GM19099 (cell line): ENCODE measurements around the gene COG1.
A peak's percentile ranks its signal among the peaks of the same experiment; 100 is the strongest.

Experiments used
- POLR2A ChIP-seq: IDR thresholded peaks from 3 replicates; pipeline ENCODE4 v1.6.1; 2011; ENCODE audit warnings: low read depth; ENCODE audit not compliant: insufficient read length; ENCODE audit errors: extremely low read depth

Gene COG1

DNA sequence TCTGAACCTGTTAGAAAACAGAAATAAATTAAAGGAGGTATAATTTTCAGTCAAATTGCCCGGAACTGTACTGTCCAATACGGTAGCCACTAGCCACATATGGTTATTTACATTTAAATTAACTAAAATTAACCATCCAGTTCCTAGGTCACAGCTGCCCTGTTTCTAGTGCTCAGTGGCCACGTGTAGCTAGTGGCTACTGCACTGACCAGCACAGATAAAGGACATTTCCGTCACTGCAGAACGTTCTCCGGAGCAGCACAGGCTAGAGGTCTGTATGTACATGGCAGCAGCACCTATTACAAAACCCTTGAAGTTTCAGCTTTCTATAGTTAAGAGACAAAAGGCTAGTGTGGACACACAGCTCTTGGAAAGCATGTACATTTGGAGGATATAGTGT lies 35.1 kb downstream of the COG1 start:
- TF ChIP-seq POLR2A = no peak

DNA sequence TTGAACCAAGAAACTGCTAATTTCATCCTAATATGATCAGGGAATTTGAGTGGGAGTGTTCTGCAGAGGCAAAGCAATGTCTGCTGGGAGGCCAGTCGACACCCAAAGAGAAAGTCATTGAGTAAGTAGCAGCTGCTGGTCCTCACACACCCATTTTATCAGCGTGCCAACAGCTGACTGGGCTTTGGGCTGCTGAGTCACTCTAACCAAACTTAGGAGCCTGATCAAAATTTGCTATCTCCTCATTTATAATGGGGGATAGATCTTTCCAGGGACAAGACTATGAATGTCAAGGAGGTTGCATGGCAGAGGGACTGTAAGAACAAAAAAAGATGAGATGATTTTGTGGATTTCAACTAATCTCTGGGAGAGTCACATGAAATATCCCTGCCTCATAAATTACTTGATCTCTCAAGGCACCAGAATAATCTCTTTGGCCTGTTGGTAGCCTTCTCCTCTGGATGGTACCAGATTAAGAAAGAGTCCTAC lies 35.9 kb downstream of the COG1 start:
- no peak for TF ChIP-seq POLR2A

DNA sequence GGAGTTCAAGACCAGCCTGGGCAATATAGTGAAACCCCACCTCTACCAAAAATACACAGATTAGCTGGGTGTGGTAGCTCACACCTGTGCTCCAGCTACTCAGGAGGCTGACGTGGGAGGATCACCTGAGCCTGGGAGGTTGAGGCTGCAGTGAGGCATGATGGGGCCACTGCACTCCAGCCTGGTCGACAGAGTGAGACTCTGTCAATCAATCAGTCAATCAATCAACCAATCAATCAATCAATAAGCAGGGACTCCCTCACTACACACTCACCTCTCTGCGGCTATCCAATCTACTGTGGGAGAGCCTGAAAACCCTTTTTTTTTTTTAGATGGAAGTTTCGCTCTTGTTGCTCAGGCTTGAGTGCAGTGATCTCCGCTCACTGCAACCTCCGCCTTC lies 37.2 kb downstream of the COG1 start:
- no peak for TF ChIP-seq POLR2A

DNA sequence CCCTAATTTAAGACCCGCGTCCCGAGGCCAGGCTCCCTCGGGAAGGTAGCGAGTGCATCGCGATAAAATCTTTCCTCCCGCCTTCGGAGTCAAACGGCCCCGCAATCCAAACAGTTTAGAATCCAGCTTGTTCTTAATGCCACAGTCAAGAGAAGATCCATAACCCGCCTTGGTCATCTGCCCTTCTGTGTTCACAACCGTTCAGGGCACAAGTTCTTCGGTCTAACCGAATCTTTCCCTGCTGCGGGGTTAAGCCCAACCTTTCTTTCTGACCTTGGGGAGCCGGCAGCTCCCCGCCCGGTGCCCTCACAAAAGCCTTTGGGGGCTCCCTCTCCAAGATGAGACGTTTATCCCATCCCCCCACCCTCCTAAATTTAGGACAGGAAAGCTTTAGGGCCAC lies 38.5 kb downstream of the COG1 start:
- no peak for TF ChIP-seq POLR2A

DNA sequence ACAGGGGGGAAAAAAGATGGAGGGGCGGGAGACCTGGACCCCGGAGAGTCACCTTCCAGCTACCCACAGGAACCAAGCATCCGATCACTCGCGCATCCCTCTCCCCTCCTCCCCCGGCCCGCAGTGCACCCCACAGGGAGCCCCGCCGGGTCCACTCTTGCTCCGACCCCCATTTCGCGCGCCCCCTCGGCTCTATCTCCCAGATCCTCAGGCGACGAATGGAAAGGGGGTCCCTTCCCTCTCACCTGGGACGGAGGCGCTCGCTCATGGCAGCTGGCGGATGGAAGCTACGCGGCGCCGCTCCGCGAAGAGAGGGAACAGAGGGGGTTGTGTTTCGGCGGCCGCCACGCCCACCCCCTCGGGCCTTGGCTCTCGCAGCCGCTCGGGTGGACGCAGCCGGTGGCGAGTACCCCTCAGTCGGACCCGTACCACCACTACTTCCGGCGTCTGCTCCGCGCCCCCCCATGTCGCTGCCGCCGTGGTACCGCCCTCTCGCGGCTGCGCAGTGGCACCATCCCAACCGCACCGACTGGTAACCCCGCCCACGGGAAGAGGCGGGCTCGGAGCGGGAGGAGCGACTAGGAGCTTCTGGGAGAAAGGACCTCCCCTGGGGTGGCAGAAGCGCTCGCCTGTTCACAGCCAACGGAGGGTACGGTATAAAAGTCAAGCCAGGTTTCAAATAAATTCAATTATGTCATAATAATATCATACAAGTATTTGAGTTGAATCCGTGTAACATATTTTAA lies 39.2 kb downstream of the COG1 start:
- peak; percentile 82 for TF ChIP-seq POLR2A

DNA sequence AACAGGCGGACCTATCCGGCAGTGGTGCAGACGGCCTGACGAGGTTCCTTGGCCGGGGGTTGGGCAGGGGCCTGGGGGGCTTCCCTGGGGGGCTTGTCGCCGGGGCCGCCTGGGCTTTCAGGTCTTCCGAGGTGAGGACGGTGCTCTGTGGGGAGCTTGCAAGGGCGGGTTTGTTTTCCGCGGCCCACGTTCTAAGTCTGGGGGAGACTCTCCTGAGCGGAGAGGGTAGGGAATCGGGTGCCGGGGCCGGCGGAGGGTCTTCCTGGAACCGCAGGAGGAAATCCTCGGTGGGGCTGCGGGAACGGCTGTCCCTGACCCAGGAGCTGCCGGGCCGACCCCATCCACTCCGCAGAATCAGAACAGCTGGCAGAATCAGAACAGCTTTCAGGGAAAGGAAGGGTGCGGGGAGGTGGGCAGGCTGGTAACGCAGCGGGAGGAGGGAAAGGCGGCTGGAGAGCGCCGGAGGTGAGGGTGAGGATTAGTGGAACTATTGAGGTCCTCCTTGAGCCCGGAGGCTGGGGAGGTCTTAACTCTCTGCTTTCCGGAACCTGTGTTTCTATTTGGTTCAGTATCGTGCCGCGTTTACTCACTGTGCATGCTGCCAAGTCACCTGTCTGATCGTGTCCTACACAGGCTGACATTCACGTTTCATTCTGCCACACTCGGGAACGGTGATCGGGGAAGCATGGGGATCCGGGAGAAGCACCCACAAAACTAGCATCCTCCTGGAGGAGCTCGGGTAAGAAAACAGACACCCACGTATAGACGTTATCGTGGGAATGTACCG lies 39.9 kb downstream of the COG1 start:
- peak; percentile 24 for TF ChIP-seq POLR2A

DNA sequence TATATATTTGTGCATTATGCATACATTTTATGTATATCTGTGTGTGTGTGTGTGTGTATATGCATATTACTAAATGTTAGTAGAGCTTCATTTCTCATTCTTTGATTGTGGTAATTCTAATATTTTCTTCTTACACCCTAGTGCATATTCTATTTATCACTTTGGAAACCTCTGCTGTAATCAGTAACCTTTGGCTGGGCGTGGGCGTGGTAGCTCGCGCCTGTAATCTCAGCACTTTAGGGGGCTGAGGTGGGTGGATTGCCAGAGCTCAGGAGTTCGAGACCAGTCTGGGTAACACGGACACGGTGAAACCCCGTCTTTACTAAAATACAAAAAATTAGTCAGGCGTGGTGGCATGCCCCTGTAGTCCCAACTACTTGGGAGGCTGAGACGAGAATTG lies 41.9 kb downstream of the COG1 start:
- TF ChIP-seq POLR2A = no peak

DNA sequence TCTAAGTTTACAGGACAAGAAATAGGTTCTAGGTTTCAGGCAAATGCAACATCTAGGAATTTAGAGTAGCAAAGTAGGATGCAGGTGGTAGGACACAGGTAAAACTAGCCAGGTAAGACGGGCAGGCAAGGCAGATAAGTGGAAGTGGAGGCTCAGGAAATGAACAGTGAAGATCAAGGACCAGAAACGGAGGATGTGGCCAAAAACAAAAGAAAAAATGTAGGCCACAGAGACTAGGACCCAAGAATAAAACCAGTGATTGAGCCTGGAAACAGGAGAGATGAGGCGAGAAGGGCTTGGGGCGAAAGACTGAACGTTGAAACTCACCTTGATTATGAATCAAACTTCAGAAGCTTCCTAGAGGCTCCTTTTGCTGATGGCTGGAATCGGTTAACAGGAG lies 44.9 kb downstream of the COG1 start:
- no peak for TF ChIP-seq POLR2A

DNA sequence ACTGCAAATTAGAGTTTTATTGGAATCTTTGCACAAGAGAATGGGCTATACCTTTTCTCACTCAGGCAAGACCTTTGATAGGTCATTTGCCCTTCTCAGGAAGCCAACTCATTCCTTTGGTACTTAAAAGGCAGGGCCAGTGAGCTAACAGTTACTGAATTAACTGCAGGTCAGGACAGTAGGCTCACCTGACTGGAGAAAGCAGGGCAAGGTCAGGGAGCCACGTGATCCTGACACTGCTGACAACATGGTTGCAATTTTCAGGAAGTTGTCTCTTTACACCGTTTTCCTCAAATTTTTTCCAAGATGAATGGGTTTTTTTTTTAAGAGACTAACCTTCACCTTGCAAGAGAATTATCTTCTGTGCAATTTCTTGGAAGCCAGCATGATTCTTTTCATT lies 47.7 kb downstream of the COG1 start:
- no peak for TF ChIP-seq POLR2A

DNA sequence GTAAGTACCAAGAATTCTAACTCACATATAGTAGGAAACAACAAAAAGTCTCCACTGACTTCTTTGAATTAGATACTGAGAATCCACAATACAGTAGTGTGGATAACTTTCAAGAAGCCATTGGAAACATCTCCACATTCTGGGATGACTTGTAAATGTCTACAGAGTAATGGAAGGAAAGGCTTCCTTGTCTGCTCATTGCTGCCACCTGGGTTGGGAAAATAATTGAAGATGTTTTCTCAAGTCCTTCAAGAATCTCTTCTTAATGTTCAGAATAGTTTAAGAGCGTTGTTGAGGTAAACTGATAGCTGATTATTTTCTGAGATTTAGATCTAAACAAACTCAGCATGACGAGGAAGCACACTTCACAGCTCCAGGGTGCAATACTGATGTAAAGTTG lies 54.9 kb downstream of the COG1 start:
- TF ChIP-seq POLR2A = no peak

DNA sequence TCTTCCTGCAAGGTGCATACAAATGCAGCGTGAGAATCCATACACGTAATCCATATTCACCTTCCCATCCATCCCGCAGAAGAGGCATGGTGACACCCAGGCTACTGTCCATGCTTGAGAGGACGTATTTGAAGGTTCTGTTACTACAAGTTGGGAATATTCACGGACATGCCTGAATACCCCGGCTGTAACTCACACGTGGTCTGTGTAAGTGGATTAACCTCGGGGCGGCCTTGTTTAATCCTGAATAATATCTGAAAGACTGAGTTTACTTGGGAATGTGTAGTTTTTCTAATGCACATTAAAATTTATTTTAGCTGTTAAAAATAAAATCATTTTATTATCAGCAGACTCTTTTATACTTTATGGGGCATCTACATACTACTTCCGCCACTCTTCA lies 55.7 kb downstream of the COG1 start:
- TF ChIP-seq POLR2A = no peak

DNA sequence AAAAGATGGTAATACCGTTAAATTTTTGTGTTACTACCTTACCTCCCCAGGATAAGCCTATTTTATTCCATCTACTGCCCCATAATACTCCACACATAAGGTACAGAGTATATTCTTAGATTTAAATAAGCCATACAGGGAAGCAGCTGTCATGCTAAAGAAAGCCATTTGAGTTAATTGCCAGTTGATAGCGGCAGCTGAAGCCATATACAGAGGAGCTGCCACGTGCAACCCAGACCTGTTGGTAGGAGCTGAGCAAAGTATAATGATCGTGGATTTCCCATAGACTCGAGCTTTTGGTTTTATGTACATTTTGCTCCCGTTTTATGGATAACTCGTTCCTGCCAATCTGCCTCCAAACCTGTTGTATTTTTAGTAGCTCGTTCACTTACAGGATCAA lies 56.8 kb downstream of the COG1 start:
- TF ChIP-seq POLR2A = no peak

DNA sequence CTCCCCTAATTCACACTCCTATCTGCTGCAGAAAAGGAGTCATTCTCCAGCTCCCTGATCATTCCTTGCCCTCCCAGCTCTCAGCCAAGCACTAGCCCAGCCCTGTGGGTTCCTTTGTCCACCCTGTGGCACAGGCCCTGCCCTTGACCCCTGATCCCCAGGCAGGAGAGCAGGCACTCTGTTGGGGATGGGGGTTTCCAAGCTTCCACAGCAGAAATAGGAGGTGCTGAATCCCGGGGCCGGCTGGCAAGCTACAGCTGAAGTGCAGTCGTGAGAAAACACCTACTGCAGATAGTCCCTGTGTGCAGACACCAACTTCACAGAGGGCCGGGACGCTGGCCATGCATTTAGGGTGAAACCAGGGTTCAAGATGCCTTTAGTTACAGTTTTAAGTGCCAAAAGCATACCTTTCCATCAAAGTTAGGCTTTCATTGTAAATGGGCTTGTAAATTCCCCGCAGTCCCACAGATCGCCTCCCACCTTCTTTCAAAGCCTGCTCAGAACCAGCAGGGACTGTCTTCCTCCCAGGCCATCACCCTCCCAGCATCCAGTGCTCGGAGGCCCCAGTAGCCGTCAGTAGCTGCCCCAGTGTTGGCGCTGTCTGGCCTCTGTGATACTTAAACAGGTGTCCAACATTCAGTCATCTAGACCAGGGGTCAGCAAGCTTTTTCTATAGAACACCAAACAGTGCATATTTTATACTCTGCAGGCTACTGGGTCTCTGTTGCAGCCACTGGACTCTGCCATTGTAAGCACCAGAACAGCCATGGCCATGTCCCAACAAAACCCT lies 58.2 kb downstream of the COG1 start:
- TF ChIP-seq POLR2A = no peak

DNA sequence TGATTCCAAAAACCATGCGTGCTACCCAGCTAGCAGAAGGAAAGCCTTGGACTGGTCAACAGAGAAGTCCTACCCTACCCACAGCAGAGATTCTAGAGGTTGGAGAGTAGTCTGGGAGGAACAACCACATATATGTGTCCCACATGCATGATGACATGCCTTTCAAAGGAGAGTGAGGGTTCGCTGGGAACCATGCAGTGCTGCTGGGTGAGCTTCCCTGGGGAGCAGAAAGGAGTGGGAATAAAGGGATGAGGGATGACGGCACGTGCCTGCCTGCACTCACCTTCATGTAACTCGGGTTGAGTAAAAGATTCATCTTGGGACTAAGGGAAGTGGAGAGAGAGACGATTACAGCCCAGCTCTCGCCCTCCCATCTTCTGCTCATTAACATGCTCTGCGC lies 59.0 kb downstream of the COG1 start:
- no peak for TF ChIP-seq POLR2A

DNA sequence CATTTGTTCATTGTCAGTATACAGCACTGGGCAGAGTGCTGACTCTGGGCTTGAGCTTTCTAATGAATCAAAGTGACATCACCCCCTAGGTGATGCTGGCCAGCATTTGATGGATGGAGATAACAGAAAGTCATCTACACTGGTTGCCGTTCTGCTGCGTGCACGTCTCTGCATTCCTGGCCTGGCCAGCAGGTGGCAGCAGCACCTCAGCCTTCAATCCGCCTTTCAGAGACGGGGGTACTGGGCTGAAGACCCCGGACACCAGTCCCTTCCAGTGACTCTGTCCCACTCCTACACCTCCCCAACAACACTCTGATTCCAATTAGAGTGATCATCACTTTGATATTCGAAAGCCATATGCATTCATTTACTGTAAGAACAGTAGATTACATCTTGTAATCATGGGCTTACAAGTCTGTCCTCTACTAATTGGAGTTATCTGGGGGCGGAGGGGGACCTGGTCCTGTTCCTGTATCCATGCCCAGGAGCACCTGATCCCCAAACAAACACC lies 62.9 kb downstream of the COG1 start:
- TF ChIP-seq POLR2A = no peak

DNA sequence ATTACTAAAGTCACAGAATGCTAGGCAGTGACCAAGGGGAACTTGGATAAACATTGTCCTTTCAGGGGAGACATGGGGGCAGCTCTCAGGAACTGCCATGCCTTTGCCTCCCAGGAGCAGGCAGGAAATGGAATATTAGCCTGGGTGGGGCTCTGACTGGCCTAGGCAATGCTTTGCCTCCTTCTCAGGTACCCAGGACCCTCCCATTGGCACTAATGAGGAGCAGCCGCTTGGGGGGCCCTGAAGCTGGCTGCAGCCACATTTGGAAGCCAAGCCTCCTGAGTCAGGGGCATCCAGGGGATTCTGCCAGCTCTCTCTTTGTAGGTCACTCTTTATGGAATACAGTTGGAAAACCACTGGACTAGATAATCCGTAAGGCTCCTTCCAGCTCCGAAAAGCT lies 63.4 kb downstream of the COG1 start:
- no peak for TF ChIP-seq POLR2A

DNA sequence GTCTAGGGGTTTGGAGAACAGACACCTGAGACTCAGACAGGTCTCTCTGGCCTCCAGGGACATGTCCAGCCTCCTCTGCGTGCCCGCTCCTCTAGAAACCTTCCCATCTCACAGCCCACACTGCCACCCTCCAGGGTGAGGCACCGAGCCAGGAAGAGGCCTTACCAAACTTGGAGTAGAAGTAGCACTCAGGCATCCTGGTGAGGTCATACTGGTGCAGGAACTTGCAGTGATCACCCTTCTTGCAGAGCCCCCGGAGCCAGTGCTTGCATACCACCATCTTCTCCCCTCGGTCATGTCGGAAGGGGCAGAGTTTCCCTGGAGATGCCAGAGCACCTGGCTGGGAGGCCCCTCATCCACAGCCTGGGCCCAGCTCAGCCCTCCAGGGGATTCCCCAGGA lies 64.7 kb downstream of the COG1 start:
- no peak for TF ChIP-seq POLR2A
